A549 (cell line): ENCODE results near the gene STX1B. TPM values are rescaled to one million over a fixed set of nuclear protein-coding genes. Genes with fewer than 3 reads are reported as not detected.
A peak's percentile ranks its signal among the peaks of the same experiment; 100 is the strongest.

Experiments used
- ATAC-seq, 2 experiments: fragments of 200-7000 bp in 1 of 2; fragments of >200 bp in 1 of 2; cut with Nextera tagmentation in 1 of 2; cut with Tn5 transposase in 1 of 2; 3 replicates each; pipeline versions ENCODE4 v1.8.0 to v1.9.1; 2018 to 2020; ENCODE audit warnings: mild to moderate bottlenecking in 1 of 2, moderate library complexity in 1 of 2
- CTCF ChIA-PET: fragments of 300-600 bp; sonication (Branson Sonifier 250); formaldehyde crosslinking; extraction: SDS; loops from one replicate; lab custom pipeline; 2021; ENCODE audit warnings: antibody characterized with exemption, inconsistent platforms; lab: Yijun Ruan, JAX
- POLR2A ChIA-PET: fragments of 350-600 bp; formaldehyde crosslinking; extraction: SDS; loops from one replicate; lab custom pipeline; 2021; ENCODE audit warnings: antibody characterized with exemption, inconsistent platforms; lab: Yijun Ruan, JAX
- DNase-seq, 2 experiments: peaks; one replicate each; pipeline versions ENCODE4 v3.0.0 to v3.0.0-alpha.2; 2011 to 2016; ENCODE audit warnings: low read depth in 1 of 2, low spot score in 1 of 2
- FAIRE-seq: peaks from 2 replicates; lab custom pipeline; 2011; peaks lifted over from hg19 to GRCh38; lab: Jason Lieb, UNC
- H3K27ac ChIP-seq, 2 experiments: fragments of >200 bp; sonication (Bioruptor Twin); formaldehyde crosslinking; 3 replicates each; pipeline ENCODE4 v1.5.1; 2016 to 2017
- H3K4me1 ChIP-seq: fragments of >200 bp; sonication (Bioruptor Twin); formaldehyde crosslinking; 3 replicates; pipeline ENCODE4 v1.6.1; 2016
- H3K4me2 ChIP-seq: fragments of >200 bp; sonication (Bioruptor Twin); formaldehyde crosslinking; 3 replicates; pipeline ENCODE4 v1.6.1; 2016
- H3K4me3 ChIP-seq: fragments of >200 bp; sonication (Bioruptor Twin); formaldehyde crosslinking; 3 replicates; pipeline ENCODE4 v1.5.1; 2016
- H3K9me3 ChIP-seq: fragments of >200 bp; sonication (Bioruptor Twin); formaldehyde crosslinking; 3 replicates; pipeline ENCODE4 v1.6.1; 2016
- CBX8 ChIP-seq: fragments of 200-600 bp; sonication (generic); IDR thresholded peaks from 2 replicates; pipeline ENCODE4 v1.6.1; 2016
- CHD2 ChIP-seq: fragments of 150-350 bp; IDR thresholded peaks from 2 replicates; pipeline ENCODE4 v1.6.1; 2014; ENCODE audit warnings: low read length; ENCODE audit not compliant: partially characterized antibody
- EHF ChIP-seq: fragments of 250-450 bp; sonication (Bioruptor Pico); IDR thresholded peaks from 2 replicates; pipeline ENCODE4 v1.5.0; 2020; ENCODE audit warnings: mild to moderate bottlenecking
- EHMT2 ChIP-seq: fragments of 200-600 bp; sonication (generic); IDR thresholded peaks from 2 replicates; pipeline ENCODE4 v1.6.1; 2016; ENCODE audit warnings: antibody characterized with exemption, low read depth, mild to moderate bottlenecking, moderate library complexity
- ESRRA ChIP-seq: fragments of 150-350 bp; IDR thresholded peaks from 2 replicates; pipeline ENCODE4 v1.6.1; 2014; ENCODE audit warnings: mild to moderate bottlenecking, low read length, borderline replicate concordance
- FOSL2 ChIP-seq, 2 experiments: fragments of 450-650 bp in 1 of 2; fragments of >200 bp in 1 of 2; sonication (Bioruptor Twin) in 1 of 2; formaldehyde crosslinking; IDR thresholded peaks; 2 replicates each; pipeline versions ENCODE4 v1.5.0 to v1.6.1; 2016 to 2020; ENCODE audit warnings: mild to moderate bottlenecking in 1 of 2, moderate library complexity in 1 of 2
- GATA3 ChIP-seq: IDR thresholded peaks from 2 replicates; pipeline ENCODE4 v1.6.1; 2012; ENCODE audit warnings: borderline replicate concordance
- HDAC2 ChIP-seq: fragments of 200-600 bp; sonication (generic); IDR thresholded peaks from 2 replicates; pipeline ENCODE4 v1.6.1; 2016
- HEYL ChIP-seq: fragments of 250-450 bp; sonication (Bioruptor Pico); IDR thresholded peaks from 2 replicates; pipeline ENCODE4 v1.8.0; 2021; ENCODE audit warnings: mild to moderate bottlenecking, moderate library complexity
- HOXB5 ChIP-seq: fragments of 250-450 bp; sonication (Bioruptor Pico); IDR thresholded peaks from 2 replicates; pipeline ENCODE4 v1.5.0; 2020; ENCODE audit warnings: mild to moderate bottlenecking, moderate library complexity
- JUN ChIP-seq, 2 experiments: fragments of >200 bp; sonication (Bioruptor Twin); formaldehyde crosslinking; IDR thresholded peaks; 2 replicates in 1 of 2; 3 replicates in 1 of 2; pipeline ENCODE4 v1.6.1; 2016 to 2017
- JUNB ChIP-seq: fragments of >200 bp; sonication (Bioruptor Twin); formaldehyde crosslinking; IDR thresholded peaks from 2 replicates; pipeline ENCODE4 v1.6.1; 2016
- MAFK ChIP-seq: fragments of 450-650 bp; IDR thresholded peaks from 2 replicates; pipeline ENCODE4 v1.6.1; 2014; ENCODE audit not compliant: partially characterized antibody
- NFE2L2 ChIP-seq: fragments of 150-350 bp; conservative IDR thresholded peaks from 2 replicates; pipeline ENCODE4 v1.6.1; 2014; ENCODE audit warnings: low read length
- NPAS2 ChIP-seq: fragments of 250-450 bp; sonication (Bioruptor Pico); IDR thresholded peaks from 2 replicates; pipeline ENCODE4 v1.8.0; 2022; ENCODE audit warnings: mild to moderate bottlenecking, moderate library complexity, borderline replicate concordance
- NR3C1 ChIP-seq: fragments of >200 bp; sonication (Bioruptor Twin); formaldehyde crosslinking; IDR thresholded peaks from 3 replicates; pipeline ENCODE4 v1.6.1; 2017
- PHF8 ChIP-seq: fragments of 200-600 bp; sonication (generic); IDR thresholded peaks from 2 replicates; pipeline ENCODE4 v1.6.1; 2016; ENCODE audit warnings: low read depth, mild to moderate bottlenecking, antibody characterized with exemption, moderate library complexity, borderline replicate concordance
- POLR2A ChIP-seq: IDR thresholded peaks from 2 replicates; pipeline ENCODE4 v1.6.1; 2012; ENCODE audit warnings: mild to moderate bottlenecking, low read length
- POLR2AphosphoS2 ChIP-seq: conservative IDR thresholded peaks from 2 replicates; pipeline ENCODE4 v1.6.1; 2012; ENCODE audit warnings: low read length, improper control_type of control experiment, inconsistent platforms
- RAD21 ChIP-seq, 2 experiments: fragments of >200 bp in 1 of 2; sonication (Bioruptor Twin) in 1 of 2; formaldehyde crosslinking in 1 of 2; IDR thresholded peaks in 1 of 2; conservative IDR thresholded peaks in 1 of 2; 2 replicates in 1 of 2; 3 replicates in 1 of 2; pipeline ENCODE4 v1.6.1; 2012 to 2018; ENCODE audit warnings: inconsistent platforms in 1 of 2
- RARB ChIP-seq: fragments of 250-450 bp; sonication (Bioruptor Pico); IDR thresholded peaks from 2 replicates; pipeline ENCODE4 v1.8.0; 2021; ENCODE audit warnings: mild to moderate bottlenecking, moderate library complexity
- RFX5 ChIP-seq: fragments of 450-650 bp; IDR thresholded peaks from 2 replicates; pipeline ENCODE4 v1.7.1; 2014; ENCODE audit warnings: antibody characterized with exemption, mild to moderate bottlenecking, moderate library complexity
- RNF2 ChIP-seq: fragments of 200-600 bp; sonication (generic); IDR thresholded peaks from 2 replicates; pipeline ENCODE4 v1.6.1; 2016; ENCODE audit warnings: low read depth, mild to moderate bottlenecking, antibody characterized with exemption, moderate library complexity, borderline replicate concordance
- TP53 ChIP-seq: fragments of 250-450 bp; sonication (Bioruptor Pico); IDR thresholded peaks from 2 replicates; pipeline ENCODE4 v1.5.0; 2021; ENCODE audit warnings: mild to moderate bottlenecking, moderate library complexity
- ZFP36 ChIP-seq: fragments of 450-650 bp; IDR thresholded peaks from 2 replicates; pipeline ENCODE4 v1.6.1; 2014; ENCODE audit warnings: borderline replicate concordance; ENCODE audit not compliant: partially characterized antibody
- ZSCAN20 ChIP-seq: fragments of 250-450 bp; sonication (Bioruptor Pico); IDR thresholded peaks from 2 replicates; pipeline ENCODE4 v1.8.0; 2022; ENCODE audit warnings: mild to moderate bottlenecking, moderate library complexity
- WGBS: methylation state at CpG from one replicate; pipeline ENCODE4 v1.1.6; 2017; ENCODE audit errors: missing lambda C conversion rate; 5-methylcytosine and 5-hydroxymethylcytosine counted together
- polyA plus RNA-seq, 4 experiments: library from polyadenylated mRNA; depleted of rRNA in 3 of 4; stranded (reverse); fragments of >200 nt; fragmentation: RNase III in 1 of 4; extraction: RNeasy Plus Mini Kit Qiagen cat#74134 plus additional on column Dnase treatment in 1 of 4; gene quantifications; 2 replicates in 3 of 4; 3 replicates in 1 of 4; pipeline ENCODE4 v1.2.3, GENCODE V29; 2011 to 2017
- TF ChIP-seq, protein P1 (sequence below): fragments of 200-600 bp; sonication (generic); IDR thresholded peaks from 2 replicates; pipeline ENCODE4 v1.6.1; 2016; ENCODE audit warnings: antibody characterized with exemption, mild to moderate bottlenecking, moderate library complexity
- TF ChIP-seq, protein P2 (sequence below): fragments of >200 bp; sonication (Bioruptor Twin); formaldehyde crosslinking; IDR thresholded peaks from 2 replicates; pipeline ENCODE4 v1.6.1; 2016
- TF ChIP-seq, protein P3 (sequence below): fragments of >200 bp; sonication (Bioruptor Twin); formaldehyde crosslinking; IDR thresholded peaks from 3 replicates; pipeline ENCODE4 v1.6.1; 2016
- TF ChIP-seq, protein P4 (sequence below): fragments of >200 bp; sonication (Bioruptor Twin); formaldehyde crosslinking; IDR thresholded peaks from 3 replicates; pipeline ENCODE4 v1.5.1; 2016
- TF ChIP-seq, protein P5 (sequence below): fragments of 250-450 bp; sonication (Bioruptor Pico); IDR thresholded peaks from 2 replicates; pipeline ENCODE4 v1.5.0; 2021; ENCODE audit warnings: mild to moderate bottlenecking, moderate library complexity, borderline replicate concordance

STX1B gene
- polyA plus RNA-seq, 2 of the 4 experiments (the other 2 are of a cell fraction): 2.4 to 2.6 TPM

DNA sequence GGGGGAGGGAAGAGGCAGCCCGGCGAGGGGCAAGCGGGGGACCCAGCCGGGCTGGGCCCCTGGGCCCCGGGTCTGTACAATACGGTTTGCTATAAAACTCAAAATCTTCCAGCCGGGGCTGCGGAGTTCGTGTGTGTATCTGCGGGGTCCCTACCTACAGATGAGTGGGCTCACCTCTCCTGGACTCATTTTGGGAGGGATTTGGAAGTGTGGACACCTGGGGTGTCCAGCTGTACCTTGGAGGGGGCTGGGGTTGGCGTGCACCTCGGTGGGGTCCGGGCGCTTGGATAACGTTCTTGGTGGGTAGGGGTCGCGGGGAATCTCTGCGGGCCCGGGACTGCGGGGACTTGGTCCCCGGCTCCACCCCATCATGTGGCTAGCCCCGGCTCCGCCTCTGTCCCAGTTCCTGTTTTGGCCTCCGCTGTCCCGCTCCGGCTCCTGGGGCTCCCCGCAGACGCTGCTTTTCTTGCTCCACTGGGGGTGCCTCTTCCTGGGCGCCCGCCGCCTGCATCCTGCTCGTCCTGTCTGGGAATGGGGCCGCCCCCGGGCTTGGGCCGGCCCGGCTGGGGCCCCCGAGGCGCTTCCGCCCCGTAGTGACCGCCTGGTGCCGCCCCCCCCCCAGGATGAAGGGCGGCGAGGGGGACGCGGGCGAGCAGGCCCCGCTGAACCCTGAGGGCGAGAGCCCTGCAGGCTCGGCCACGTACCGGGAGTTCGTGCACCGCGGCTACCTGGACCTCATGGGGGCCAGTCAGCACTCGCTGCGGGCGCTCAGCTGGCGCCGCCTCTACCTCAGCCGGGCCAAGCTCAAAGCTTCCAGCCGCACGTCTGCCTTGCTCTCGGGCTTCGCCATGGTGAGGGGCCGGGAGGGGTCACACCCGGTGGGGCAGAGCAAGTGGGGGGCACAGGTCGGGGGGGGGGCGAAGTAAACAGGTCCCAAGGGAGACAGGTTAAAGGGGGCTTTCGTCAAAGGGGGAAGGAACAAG, 61.5 kb downstream of the STX1B start, which contains the start of gene ORAI3:
TSS of gene ORAI3 (plus strand) at position 402 of the 983 bp plus-strand sequence. CDS start at position 624, 222 bp downstream.
- no peaks in the 10 kb centered on the region for H3K9me3 ChIP-seq
- peak within 1 kb of the TSS; percentile 88 for H3K4me2 ChIP-seq
- H3K4me1 ChIP-seq: peaks cover 25% of the 10 kb centered on the region
- peak; percentile 53 to 57 for DNase-seq
- no peak for FAIRE-seq
- H3K4me3 ChIP-seq: peak within 1 kb of the TSS; percentile 73
- peak within 1 kb of the TSS; percentile 90 to 99 for H3K27ac ChIP-seq
- peak; percentile 69 to 81 for ATAC-seq
- WGBS: under 1% methylated on average over 26 of the region's 70 CpGs
- ChIA-PET POLR2A (interaction anchor here (0.7 kb wide), 1 partner anchor 168 kb away, joined by 3 read pairs; no protein-coding TSS in a partner anchor), CTCF (interaction anchor here (1.9 to 8.2 kb wide), 3 partner anchors 7 to 193 kb away, joined by 7 to 78 read pairs (median 10); no protein-coding TSS in a partner anchor)
- TF ChIP-seq HEYL (CRISPR knock-in tag): no peak
- TF ChIP-seq JUN (IDR thresholded peaks at IDR 0.05): peak; percentile 34 to 79; a peak in 4 of 5 replicates
- TF ChIP-seq, protein P1, sequence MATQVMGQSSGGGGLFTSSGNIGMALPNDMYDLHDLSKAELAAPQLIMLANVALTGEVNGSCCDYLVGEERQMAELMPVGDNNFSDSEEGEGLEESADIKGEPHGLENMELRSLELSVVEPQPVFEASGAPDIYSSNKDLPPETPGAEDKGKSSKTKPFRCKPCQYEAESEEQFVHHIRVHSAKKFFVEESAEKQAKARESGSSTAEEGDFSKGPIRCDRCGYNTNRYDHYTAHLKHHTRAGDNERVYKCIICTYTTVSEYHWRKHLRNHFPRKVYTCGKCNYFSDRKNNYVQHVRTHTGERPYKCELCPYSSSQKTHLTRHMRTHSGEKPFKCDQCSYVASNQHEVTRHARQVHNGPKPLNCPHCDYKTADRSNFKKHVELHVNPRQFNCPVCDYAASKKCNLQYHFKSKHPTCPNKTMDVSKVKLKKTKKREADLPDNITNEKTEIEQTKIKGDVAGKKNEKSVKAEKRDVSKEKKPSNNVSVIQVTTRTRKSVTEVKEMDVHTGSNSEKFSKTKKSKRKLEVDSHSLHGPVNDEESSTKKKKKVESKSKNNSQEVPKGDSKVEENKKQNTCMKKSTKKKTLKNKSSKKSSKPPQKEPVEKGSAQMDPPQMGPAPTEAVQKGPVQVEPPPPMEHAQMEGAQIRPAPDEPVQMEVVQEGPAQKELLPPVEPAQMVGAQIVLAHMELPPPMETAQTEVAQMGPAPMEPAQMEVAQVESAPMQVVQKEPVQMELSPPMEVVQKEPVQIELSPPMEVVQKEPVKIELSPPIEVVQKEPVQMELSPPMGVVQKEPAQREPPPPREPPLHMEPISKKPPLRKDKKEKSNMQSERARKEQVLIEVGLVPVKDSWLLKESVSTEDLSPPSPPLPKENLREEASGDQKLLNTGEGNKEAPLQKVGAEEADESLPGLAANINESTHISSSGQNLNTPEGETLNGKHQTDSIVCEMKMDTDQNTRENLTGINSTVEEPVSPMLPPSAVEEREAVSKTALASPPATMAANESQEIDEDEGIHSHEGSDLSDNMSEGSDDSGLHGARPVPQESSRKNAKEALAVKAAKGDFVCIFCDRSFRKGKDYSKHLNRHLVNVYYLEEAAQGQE: no peak
- no peak; the same call in 1 of the 2 replicates for TF ChIP-seq PHF8
- TF ChIP-seq, protein P2, sequence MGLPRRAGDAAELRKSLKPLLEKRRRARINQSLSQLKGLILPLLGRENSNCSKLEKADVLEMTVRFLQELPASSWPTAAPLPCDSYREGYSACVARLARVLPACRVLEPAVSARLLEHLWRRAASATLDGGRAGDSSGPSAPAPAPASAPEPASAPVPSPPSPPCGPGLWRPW: no peak
- TF ChIP-seq RAD21 (conservative IDR thresholded peaks at IDR 0.05 in 1 of 2, IDR thresholded peaks at IDR 0.05 in 1 of 2): no peak
- TF ChIP-seq RARB: no peak
- no peak for TF ChIP-seq ESRRA
- TF ChIP-seq, protein P3, sequence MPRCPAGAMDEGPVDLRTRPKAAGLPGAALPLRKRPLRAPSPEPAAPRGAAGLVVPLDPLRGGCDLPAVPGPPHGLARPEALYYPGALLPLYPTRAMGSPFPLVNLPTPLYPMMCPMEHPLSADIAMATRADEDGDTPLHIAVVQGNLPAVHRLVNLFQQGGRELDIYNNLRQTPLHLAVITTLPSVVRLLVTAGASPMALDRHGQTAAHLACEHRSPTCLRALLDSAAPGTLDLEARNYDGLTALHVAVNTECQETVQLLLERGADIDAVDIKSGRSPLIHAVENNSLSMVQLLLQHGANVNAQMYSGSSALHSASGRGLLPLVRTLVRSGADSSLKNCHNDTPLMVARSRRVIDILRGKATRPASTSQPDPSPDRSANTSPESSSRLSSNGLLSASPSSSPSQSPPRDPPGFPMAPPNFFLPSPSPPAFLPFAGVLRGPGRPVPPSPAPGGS: 0 out of 3 replicates have a peak, but pooled peaks have one; percentile 43
- TF ChIP-seq POLR2AphosphoS2: 0 out of 2 replicates have a peak, but pooled peaks have one; percentile 44
- TF ChIP-seq CHD2: no peak
- no peak for TF ChIP-seq NFE2L2
- no peak for TF ChIP-seq MAFK
- TF ChIP-seq FOSL2 (IDR thresholded peaks at IDR 0.05): no peak
- TF ChIP-seq FOSL2 (CRISPR knock-in tag; IDR thresholded peaks at IDR 0.05): no peak
- TF ChIP-seq ZFP36: no peak
- TF ChIP-seq RNF2: no peak
- TF ChIP-seq JUNB: no peak
- TF ChIP-seq TP53 (CRISPR knock-in tag): no peak
- TF ChIP-seq CBX8: no peak
- TF ChIP-seq EHF: no peak
- TF ChIP-seq GATA3: no peak
- no peak for TF ChIP-seq ZSCAN20 (CRISPR knock-in tag)
- no peak for TF ChIP-seq HOXB5 (CRISPR knock-in tag)
- peak; percentile 27; the same call in 1 of the 2 replicates for TF ChIP-seq POLR2A
- no peak for TF ChIP-seq EHMT2
- no peak for TF ChIP-seq HDAC2
- TF ChIP-seq RFX5: no peak
- TF ChIP-seq NR3C1: no peak
- TF ChIP-seq, protein P4, sequence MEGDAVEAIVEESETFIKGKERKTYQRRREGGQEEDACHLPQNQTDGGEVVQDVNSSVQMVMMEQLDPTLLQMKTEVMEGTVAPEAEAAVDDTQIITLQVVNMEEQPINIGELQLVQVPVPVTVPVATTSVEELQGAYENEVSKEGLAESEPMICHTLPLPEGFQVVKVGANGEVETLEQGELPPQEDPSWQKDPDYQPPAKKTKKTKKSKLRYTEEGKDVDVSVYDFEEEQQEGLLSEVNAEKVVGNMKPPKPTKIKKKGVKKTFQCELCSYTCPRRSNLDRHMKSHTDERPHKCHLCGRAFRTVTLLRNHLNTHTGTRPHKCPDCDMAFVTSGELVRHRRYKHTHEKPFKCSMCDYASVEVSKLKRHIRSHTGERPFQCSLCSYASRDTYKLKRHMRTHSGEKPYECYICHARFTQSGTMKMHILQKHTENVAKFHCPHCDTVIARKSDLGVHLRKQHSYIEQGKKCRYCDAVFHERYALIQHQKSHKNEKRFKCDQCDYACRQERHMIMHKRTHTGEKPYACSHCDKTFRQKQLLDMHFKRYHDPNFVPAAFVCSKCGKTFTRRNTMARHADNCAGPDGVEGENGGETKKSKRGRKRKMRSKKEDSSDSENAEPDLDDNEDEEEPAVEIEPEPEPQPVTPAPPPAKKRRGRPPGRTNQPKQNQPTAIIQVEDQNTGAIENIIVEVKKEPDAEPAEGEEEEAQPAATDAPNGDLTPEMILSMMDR: no peak
- TF ChIP-seq NPAS2 (CRISPR knock-in tag): no peak
- TF ChIP-seq, protein P5, sequence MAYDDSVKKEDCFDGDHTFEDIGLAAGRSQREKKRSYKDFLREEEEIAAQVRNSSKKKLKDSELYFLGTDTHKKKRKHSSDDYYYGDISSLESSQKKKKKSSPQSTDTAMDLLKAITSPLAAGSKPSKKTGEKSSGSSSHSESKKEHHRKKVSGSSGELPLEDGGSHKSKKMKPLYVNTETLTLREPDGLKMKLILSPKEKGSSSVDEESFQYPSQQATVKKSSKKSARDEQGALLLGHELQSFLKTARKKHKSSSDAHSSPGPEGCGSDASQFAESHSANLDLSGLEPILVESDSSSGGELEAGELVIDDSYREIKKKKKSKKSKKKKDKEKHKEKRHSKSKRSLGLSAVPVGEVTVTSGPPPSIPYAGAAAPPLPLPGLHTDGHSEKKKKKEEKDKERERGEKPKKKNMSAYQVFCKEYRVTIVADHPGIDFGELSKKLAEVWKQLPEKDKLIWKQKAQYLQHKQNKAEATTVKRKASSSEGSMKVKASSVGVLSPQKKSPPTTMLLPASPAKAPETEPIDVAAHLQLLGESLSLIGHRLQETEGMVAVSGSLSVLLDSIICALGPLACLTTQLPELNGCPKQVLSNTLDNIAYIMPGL (CRISPR knock-in tag): no peak
